Neural cell (in vitro differentiated cells): Measurements from ENCODE around the gene LFNG. TPM values are rescaled to one million over a fixed set of nuclear protein-coding genes. Genes with fewer than 3 reads are reported as not detected.

Experiments
- H2AFZ ChIP-seq: fragments of 200-600, 300-800 bp; sonication (generic), shearing (Covaris generic); 2 replicates; pipeline ENCODE4 v1.6.0; 2014; ENCODE audit warnings: low read depth, mild to moderate bottlenecking, antibody characterized with exemption, low read length, moderate library complexity
- H3F3A ChIP-seq: fragments of 200-600 bp; shearing (Covaris generic); 2 replicates; pipeline ENCODE4 v1.6.1; 2016; ENCODE audit warnings: mild to moderate bottlenecking, moderate library complexity, mixed read lengths, antibody characterized with exemption, low read length; ENCODE audit not compliant: insufficient read depth, poor library complexity, severe bottlenecking
- H3K27ac ChIP-seq: fragments of 200-600, 300-800 bp; sonication (generic), shearing (Covaris generic); 2 replicates; pipeline ENCODE4 v1.5.1; 2014; ENCODE audit warnings: mild to moderate bottlenecking, low read length, moderate library complexity
- H3K27me3 ChIP-seq: fragments of 300-800, 200-600 bp; sonication (generic), shearing (Covaris generic); 2 replicates; pipeline ENCODE4 v1.6.0; 2014; ENCODE audit warnings: mild to moderate bottlenecking, low read depth, low read length, moderate library complexity; ENCODE audit not compliant: insufficient read depth
- H3K36me3 ChIP-seq: fragments of 300-800, 200-600 bp; sonication (generic), shearing (Covaris generic); 2 replicates; pipeline ENCODE4 v1.5.1; 2014; ENCODE audit warnings: mild to moderate bottlenecking, antibody characterized with exemption, low read length, moderate library complexity; ENCODE audit not compliant: insufficient read depth
- H3K4me2 ChIP-seq: fragments of 300-800, 200-600 bp; sonication (generic), shearing (Covaris generic); 2 replicates; pipeline ENCODE4 v1.6.0; 2014; ENCODE audit warnings: mild to moderate bottlenecking, low read length
- H3K4me3 ChIP-seq: fragments of 300-800, 200-600 bp; sonication (generic), shearing (Covaris generic); 2 replicates; pipeline ENCODE4 v1.5.1; 2014; ENCODE audit warnings: mild to moderate bottlenecking, low read length, moderate library complexity
- H3K79me2 ChIP-seq: fragments of 200-600 bp; shearing (Covaris generic); replicated peaks from 2 replicates; pipeline ENCODE4 v1.6.0; 2014; ENCODE audit warnings: mild to moderate bottlenecking, low read length, moderate library complexity; ENCODE audit not compliant: insufficient read depth
- H3K9ac ChIP-seq: fragments of 300-800, 200-600 bp; sonication (generic), shearing (Covaris generic); 2 replicates; pipeline ENCODE4 v1.6.1; 2016; ENCODE audit warnings: mild to moderate bottlenecking, low read length, mixed read lengths
- H3K9me2 ChIP-seq: fragments of 200-600 bp; shearing (Covaris generic); 2 replicates; pipeline ENCODE4 v1.6.1; 2016; ENCODE audit warnings: mild to moderate bottlenecking, low read length, mixed read lengths; ENCODE audit not compliant: insufficient read depth
- H3K9me3 ChIP-seq: fragments of 200-600, 300-800 bp; sonication (generic), shearing (Covaris generic); 2 replicates; pipeline ENCODE4 v1.6.1; 2016; ENCODE audit warnings: mild to moderate bottlenecking, mixed run types, low read length, moderate library complexity, mixed read lengths
- H4K20me1 ChIP-seq: fragments of 200-600 bp; shearing (Covaris generic); 2 replicates; pipeline ENCODE4 v1.6.1; 2016; ENCODE audit warnings: mild to moderate bottlenecking, mixed run types; ENCODE audit not compliant: insufficient read depth
- EP300 ChIP-seq: fragments of 450-650 bp; conservative IDR thresholded peaks from 2 replicates; pipeline ENCODE4 v1.6.1; 2014; ENCODE audit warnings: antibody characterized with exemption, mild to moderate bottlenecking, moderate library complexity; ENCODE audit not compliant: poor library complexity, severe bottlenecking
- EZH2 ChIP-seq: fragments of 200-600, 300-800 bp; shearing (Covaris generic), sonication (generic); IDR thresholded peaks from 2 replicates; pipeline ENCODE4 v1.6.1; 2014; ENCODE audit warnings: antibody characterized with exemption, low read length, borderline replicate concordance, mild to moderate bottlenecking; ENCODE audit not compliant: insufficient read depth, poor library complexity, severe bottlenecking
- MXI1 ChIP-seq: fragments of 450-650 bp; conservative IDR thresholded peaks from 2 replicates; pipeline ENCODE4 v1.6.1; 2014; ENCODE audit warnings: antibody characterized with exemption, mild to moderate bottlenecking; ENCODE audit not compliant: poor library complexity, severe bottlenecking
- POLR2AphosphoS5 ChIP-seq: IDR thresholded peaks from 2 replicates; pipeline ENCODE4 v1.6.1; 2012
- RAD21 ChIP-seq: fragments of 450-650 bp; conservative IDR thresholded peaks from 2 replicates; pipeline ENCODE4 v1.6.1; 2014; ENCODE audit warnings: antibody characterized with exemption, mild to moderate bottlenecking, moderate library complexity
- SMC3 ChIP-seq: fragments of 450-650 bp; conservative IDR thresholded peaks from 2 replicates; pipeline ENCODE4 v1.6.1; 2014; ENCODE audit warnings: antibody characterized with exemption, mild to moderate bottlenecking, moderate library complexity; ENCODE audit not compliant: poor library complexity
- TAF1 ChIP-seq: IDR thresholded peaks from 2 replicates; pipeline ENCODE4 v1.6.1; 2012; ENCODE audit warnings: low read depth
- polyA plus RNA-seq: library from polyadenylated mRNA; depleted of rRNA; stranded (reverse); fragments of >200 nt; gene quantifications from 2 replicates; pipeline ENCODE4 v1.2.3, GENCODE V29; 2014
- TF ChIP-seq, protein P1 (sequence below): fragments of 450-650 bp; IDR thresholded peaks from 2 replicates; pipeline ENCODE4 v1.5.1; 2014; ENCODE audit warnings: antibody characterized with exemption, mild to moderate bottlenecking, moderate library complexity; ENCODE audit not compliant: poor library complexity, severe bottlenecking
- TF ChIP-seq, protein P2 (sequence below): IDR thresholded peaks from 2 replicates; pipeline ENCODE4 v1.6.1; 2012; ENCODE audit warnings: borderline replicate concordance

The LFNG gene
- polyA plus RNA-seq, 1 donor from 2014 or later: 0.30 TPM

DNA sequence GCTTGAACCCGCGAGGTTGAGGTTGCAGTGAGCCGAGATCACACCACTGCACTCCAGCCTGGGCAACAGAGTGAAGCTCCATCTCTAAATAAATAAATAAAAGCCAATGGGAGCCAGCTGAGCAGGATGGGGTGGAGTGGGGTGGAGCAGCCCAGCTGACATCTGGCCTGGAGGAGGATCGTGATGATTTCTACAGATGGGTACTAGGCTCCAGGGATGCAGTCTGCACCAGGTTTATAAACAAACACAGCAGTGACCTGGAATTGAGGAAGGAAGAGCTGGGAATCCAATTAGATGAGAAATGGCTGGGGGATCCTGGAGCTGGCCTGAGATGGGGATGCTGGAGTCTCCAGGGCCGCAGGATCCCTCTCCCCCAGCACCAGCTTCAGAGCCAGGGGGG, 36.1 kb upstream of the LFNG start:
- Histone ChIP-seq H2AFZ (no peak overlapping the region), H3K36me3 (no peaks in the 10 kb centered on the region), H3K4me2 (no peak overlapping the region), H3F3A (no peaks in the 10 kb centered on the region), H3K27me3 (no peaks in the 10 kb centered on the region), H3K9me3 (no peaks in the 10 kb centered on the region), H3K79me2 (no peaks in the 10 kb centered on the region), H3K27ac (no peak overlapping the region), H4K20me1 (no peaks in the 10 kb centered on the region), H3K9me2 (no peaks in the 10 kb centered on the region), H3K4me3 (no peak overlapping the region), H3K9ac (no peak overlapping the region)
- TF ChIP-seq TAF1 (no peak), MXI1 (no peak), SMC3 (no peak)
- TF ChIP-seq, protein P1, sequence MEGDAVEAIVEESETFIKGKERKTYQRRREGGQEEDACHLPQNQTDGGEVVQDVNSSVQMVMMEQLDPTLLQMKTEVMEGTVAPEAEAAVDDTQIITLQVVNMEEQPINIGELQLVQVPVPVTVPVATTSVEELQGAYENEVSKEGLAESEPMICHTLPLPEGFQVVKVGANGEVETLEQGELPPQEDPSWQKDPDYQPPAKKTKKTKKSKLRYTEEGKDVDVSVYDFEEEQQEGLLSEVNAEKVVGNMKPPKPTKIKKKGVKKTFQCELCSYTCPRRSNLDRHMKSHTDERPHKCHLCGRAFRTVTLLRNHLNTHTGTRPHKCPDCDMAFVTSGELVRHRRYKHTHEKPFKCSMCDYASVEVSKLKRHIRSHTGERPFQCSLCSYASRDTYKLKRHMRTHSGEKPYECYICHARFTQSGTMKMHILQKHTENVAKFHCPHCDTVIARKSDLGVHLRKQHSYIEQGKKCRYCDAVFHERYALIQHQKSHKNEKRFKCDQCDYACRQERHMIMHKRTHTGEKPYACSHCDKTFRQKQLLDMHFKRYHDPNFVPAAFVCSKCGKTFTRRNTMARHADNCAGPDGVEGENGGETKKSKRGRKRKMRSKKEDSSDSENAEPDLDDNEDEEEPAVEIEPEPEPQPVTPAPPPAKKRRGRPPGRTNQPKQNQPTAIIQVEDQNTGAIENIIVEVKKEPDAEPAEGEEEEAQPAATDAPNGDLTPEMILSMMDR: no peak

DNA sequence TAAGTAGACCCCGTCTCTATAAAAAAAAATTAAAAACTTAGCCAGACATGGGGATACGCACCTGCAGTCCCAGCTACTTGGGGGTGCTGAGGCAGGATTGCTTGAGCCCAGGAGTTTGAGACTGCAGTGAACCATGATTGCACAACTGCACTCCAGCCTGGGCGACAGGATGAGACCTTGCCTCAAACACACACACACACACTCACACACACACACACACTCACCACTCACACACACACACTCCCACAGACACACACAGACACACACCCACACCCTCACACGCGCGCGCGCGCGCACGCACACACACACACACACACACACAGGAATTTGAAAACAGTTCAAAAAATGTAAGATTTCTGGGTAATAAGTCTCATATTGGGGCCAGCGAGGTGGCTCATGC, 34.7 kb upstream of the LFNG start:
- Histone ChIP-seq H4K20me1 (no peaks in the 10 kb centered on the region), H3K79me2 (no peaks in the 10 kb centered on the region), H3K36me3 (no peaks in the 10 kb centered on the region), H3K4me2 (no peak overlapping the region), H3F3A (no peaks in the 10 kb centered on the region), H3K27me3 (no peaks in the 10 kb centered on the region), H3K9me2 (no peaks in the 10 kb centered on the region), H3K27ac (no peak overlapping the region), H3K9ac (no peak overlapping the region), H3K4me3 (no peak overlapping the region), H2AFZ (no peak overlapping the region), H3K9me3 (no peaks in the 10 kb centered on the region)
- TF ChIP-seq TAF1 (no peak), EZH2 (no peak), RAD21 (no peak), POLR2AphosphoS5 (no peak), EP300 (no peak), SMC3 (no peak), MXI1 (no peak)
- TF ChIP-seq, protein P2, sequence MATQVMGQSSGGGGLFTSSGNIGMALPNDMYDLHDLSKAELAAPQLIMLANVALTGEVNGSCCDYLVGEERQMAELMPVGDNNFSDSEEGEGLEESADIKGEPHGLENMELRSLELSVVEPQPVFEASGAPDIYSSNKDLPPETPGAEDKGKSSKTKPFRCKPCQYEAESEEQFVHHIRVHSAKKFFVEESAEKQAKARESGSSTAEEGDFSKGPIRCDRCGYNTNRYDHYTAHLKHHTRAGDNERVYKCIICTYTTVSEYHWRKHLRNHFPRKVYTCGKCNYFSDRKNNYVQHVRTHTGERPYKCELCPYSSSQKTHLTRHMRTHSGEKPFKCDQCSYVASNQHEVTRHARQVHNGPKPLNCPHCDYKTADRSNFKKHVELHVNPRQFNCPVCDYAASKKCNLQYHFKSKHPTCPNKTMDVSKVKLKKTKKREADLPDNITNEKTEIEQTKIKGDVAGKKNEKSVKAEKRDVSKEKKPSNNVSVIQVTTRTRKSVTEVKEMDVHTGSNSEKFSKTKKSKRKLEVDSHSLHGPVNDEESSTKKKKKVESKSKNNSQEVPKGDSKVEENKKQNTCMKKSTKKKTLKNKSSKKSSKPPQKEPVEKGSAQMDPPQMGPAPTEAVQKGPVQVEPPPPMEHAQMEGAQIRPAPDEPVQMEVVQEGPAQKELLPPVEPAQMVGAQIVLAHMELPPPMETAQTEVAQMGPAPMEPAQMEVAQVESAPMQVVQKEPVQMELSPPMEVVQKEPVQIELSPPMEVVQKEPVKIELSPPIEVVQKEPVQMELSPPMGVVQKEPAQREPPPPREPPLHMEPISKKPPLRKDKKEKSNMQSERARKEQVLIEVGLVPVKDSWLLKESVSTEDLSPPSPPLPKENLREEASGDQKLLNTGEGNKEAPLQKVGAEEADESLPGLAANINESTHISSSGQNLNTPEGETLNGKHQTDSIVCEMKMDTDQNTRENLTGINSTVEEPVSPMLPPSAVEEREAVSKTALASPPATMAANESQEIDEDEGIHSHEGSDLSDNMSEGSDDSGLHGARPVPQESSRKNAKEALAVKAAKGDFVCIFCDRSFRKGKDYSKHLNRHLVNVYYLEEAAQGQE: no peak
- TF ChIP-seq, protein P1: no peak
